ENCODE results near the gene ACP4. TPM values are rescaled to one million over a fixed set of nuclear protein-coding genes. Genes with fewer than 3 reads are reported as not detected.

The ACP4 gene
- total and polyA plus RNA-seq, 2 experiments from 2014 or later = not detected

- Histone ChIP-seq H3K36me3 (ENCODE audit: insufficient read depth) (no peaks in the 10 kb centered on the region), H3K9me2 (ENCODE audit: insufficient read depth) (0 out of 2 replicates have a peak, but pooled peaks cover 2% of the 10 kb centered on the region), H3K4me1 (ENCODE audit: insufficient read depth) (peaks cover 5% of the 10 kb centered on the region), H2AFZ (no peak overlapping the region), H3K4me3 (no peak overlapping the region), H4K20me1 (replicated peaks; ENCODE audit: insufficient read depth) (no peaks in the 10 kb centered on the region), H3K27ac (ENCODE audit: low read depth) (no peak overlapping the region), H3F3A (replicated peaks; ENCODE audit: low read depth) (0 out of 2 replicates have a peak, but pooled peaks cover 3% of the 10 kb centered on the region), H3K79me2 (replicated peaks; ENCODE audit: insufficient read depth) (no peaks in the 10 kb centered on the region), H3K27me3 (ENCODE audit: insufficient read depth) (peaks cover 28% of the 10 kb centered on the region), H3K4me2 (no peak overlapping the region)
- H3K27ac Mint-ChIP-seq = no peak overlapping the region
- TF ChIP-seq CREB1 (CRISPR knock-in tag; IDR thresholded peaks at IDR 0.05; ENCODE audit: low read depth) (no peak), EZH2 (IDR thresholded peaks at IDR 0.05; ENCODE audit: low read depth, unreplicated experiment) (no peak), STAT1 (IDR thresholded peaks at IDR 0.05; ENCODE audit: unreplicated experiment) (no peak), JUNB (IDR thresholded peaks at IDR 0.05; ENCODE audit: unreplicated experiment) (no peak), CTCF (conservative IDR thresholded peaks at IDR 0.05; ENCODE audit: low read depth in 2 of 2) (no peak)
- H3K9me3 Mint-ChIP-seq = peaks cover 2% of the 10 kb centered on the region; the same call in 1 of the 3 replicates
- H3K36me3 Mint-ChIP-seq (ENCODE audit: low read depth) = no peaks in the 10 kb centered on the region; the same call in 2 of the 3 replicates
- ATAC-seq = no peak
- H3K4me1 Mint-ChIP-seq = peaks cover 4% of the 10 kb centered on the region; the same call in 1 of the 3 replicates
- no peak for DNase-seq (ENCODE audit: low spot score)
- H3K27me3 Mint-ChIP-seq (ENCODE audit: insufficient read depth, low read depth, poor library complexity) = peaks cover 26% of the 10 kb centered on the region
- no peak overlapping the region for H3K4me3 Mint-ChIP-seq
These were observed 42.5 kb downstream of the ACP4 start for GRCh38 chr19:50832666-50833065.

GRCh38 chr19:50833117-50833801 lies 43.0 kb downstream of the ACP4 start, which contains the start of gene KLK15:
KLK15 (minus strand) TSS chr19:50833574; CDS start chr19:50831492, 2,082 bp downstream.
- peaks cover 2% of the 10 kb centered on the region; the same call in 1 of the 3 replicates for H3K9me3 Mint-ChIP-seq
- Histone ChIP-seq H3K27me3 (ENCODE audit: insufficient read depth) (peaks cover 28% of the 10 kb centered on the region), H3K36me3 (ENCODE audit: insufficient read depth) (no peaks in the 10 kb centered on the region), H3K9me2 (ENCODE audit: insufficient read depth) (0 out of 2 replicates have a peak, but pooled peaks cover 2% of the 10 kb centered on the region), H3K4me1 (ENCODE audit: insufficient read depth) (peaks cover 7% of the 10 kb centered on the region), H3K27ac (ENCODE audit: low read depth) (no peak within 1 kb of the TSS), H2AFZ (no peak within 1 kb of the TSS), H3K4me2 (no peak within 1 kb of the TSS), H3F3A (replicated peaks; ENCODE audit: low read depth) (0 out of 2 replicates have a peak, but pooled peaks cover 3% of the 10 kb centered on the region), H3K4me3 (no peak within 1 kb of the TSS), H4K20me1 (replicated peaks; ENCODE audit: insufficient read depth) (no peaks in the 10 kb centered on the region), H3K79me2 (replicated peaks; ENCODE audit: insufficient read depth) (no peaks in the 10 kb centered on the region)
- H3K27ac Mint-ChIP-seq = no peak within 1 kb of the TSS
- H3K36me3 Mint-ChIP-seq (ENCODE audit: low read depth) = no peaks in the 10 kb centered on the region; the same call in 2 of the 3 replicates
- no peak for ATAC-seq
- peaks cover 6% of the 10 kb centered on the region; the same call in 2 of the 3 replicates for H3K4me1 Mint-ChIP-seq
- H3K4me3 Mint-ChIP-seq = no peak within 1 kb of the TSS
- DNase-seq (ENCODE audit: low spot score) = no peak
- H3K27me3 Mint-ChIP-seq (ENCODE audit: insufficient read depth, low read depth, poor library complexity) = peaks cover 28% of the 10 kb centered on the region
- TF ChIP-seq CREB1 (CRISPR knock-in tag; IDR thresholded peaks at IDR 0.05; ENCODE audit: low read depth) (no peak), STAT1 (IDR thresholded peaks at IDR 0.05; ENCODE audit: unreplicated experiment) (no peak), ZNF331 (CRISPR knock-in tag; IDR thresholded peaks at IDR 0.05; ENCODE audit: low read depth) (no peak), ZNF114 (CRISPR knock-in tag; IDR thresholded peaks at IDR 0.05) (no peak), JUNB (IDR thresholded peaks at IDR 0.05; ENCODE audit: unreplicated experiment) (no peak), CTCF (conservative IDR thresholded peaks at IDR 0.05; ENCODE audit: low read depth in 2 of 2) (no peak), POLR2AphosphoS5 (IDR thresholded peaks at IDR 0.05; ENCODE audit: low read depth) (no peak), NANOG (IDR thresholded peaks at IDR 0.05; ENCODE audit: borderline replicate concordance) (no peak), REST (IDR thresholded peaks at IDR 0.05; ENCODE audit: unreplicated experiment) (no peak), EZH2 (IDR thresholded peaks at IDR 0.05; ENCODE audit: low read depth, unreplicated experiment) (no peak)

Measured in GM23338 (cell line).